HFFc6 (cell line): ENCODE data around the gene CCDC180. TPM values are rescaled to one million over a fixed set of nuclear protein-coding genes. Genes with fewer than 3 reads are reported as not detected.

Experiments
- DNase-seq: peaks from one replicate; pipeline ENCODE4 v3.0.0-alpha.2; 2018
- H3K27ac Mint-ChIP-seq: 2 replicates; pipeline ENCODE4 v1.8.0; 2020; ENCODE audit warnings: mild to moderate bottlenecking, mixed read lengths
- H3K27me3 Mint-ChIP-seq: 2 replicates; pipeline ENCODE4 v1.8.0; 2021; ENCODE audit warnings: mild to moderate bottlenecking, moderate library complexity, mixed read lengths; ENCODE audit not compliant: insufficient read depth
- H3K36me3 Mint-ChIP-seq: 2 replicates; pipeline ENCODE4 v1.8.0; 2021; ENCODE audit warnings: low read depth, mixed read lengths
- H3K4me1 Mint-ChIP-seq: 2 replicates; pipeline ENCODE4 v1.8.0; 2020; ENCODE audit warnings: low read depth, mixed read lengths
- H3K4me3 Mint-ChIP-seq: 2 replicates; pipeline ENCODE4 v1.8.0; 2020; ENCODE audit warnings: mild to moderate bottlenecking, moderate library complexity, mixed read lengths
- H3K9me3 Mint-ChIP-seq: 2 replicates; pipeline ENCODE4 v1.8.0; 2020; ENCODE audit warnings: mild to moderate bottlenecking, mixed read lengths
- total RNA-seq, 6 experiments: library from RNA; stranded (reverse); fragmentation: NEBNext Ultra II Directional; extraction: Animal tissue kit (Norgen Biotek cat#: 25700); gene quantifications; 2 replicates in 1 of 6; 3 replicates in 5 of 6; pipeline ENCODE4 v1.2.3, GENCODE V29; 2021
- TF ChIP-seq, protein P1 (sequence below): fragments of 200-600 bp; sonication (generic); IDR thresholded peaks from 2 replicates; pipeline ENCODE4 v1.5.0; 2021; ENCODE audit warnings: antibody characterized with exemption, mild to moderate bottlenecking

CCDC180 gene
- total RNA-seq, 6 experiments from 2014 or later, result 0.71 to 1.8 (median 1.2) TPM

DNA sequence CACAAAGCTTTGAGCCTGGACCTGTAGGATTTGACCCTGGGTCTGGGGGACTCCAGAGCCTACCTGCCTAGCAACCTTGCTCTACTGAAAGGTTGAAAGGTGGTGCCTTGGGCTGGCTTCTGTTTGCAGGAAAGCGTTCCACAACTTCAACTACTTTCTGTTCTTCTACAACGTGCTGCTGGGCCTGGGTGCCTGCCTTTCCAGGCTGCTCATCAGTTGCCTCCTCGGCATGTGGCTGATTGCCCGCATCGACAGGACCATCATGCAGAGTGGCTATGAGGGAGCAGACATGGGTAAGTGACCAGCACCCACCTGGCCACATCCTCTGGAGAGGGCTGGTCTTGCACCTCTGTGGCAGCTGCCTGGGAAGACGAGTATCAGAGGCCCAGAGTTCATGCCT is 13.6 kb upstream of the CCDC180 start:
- H3K27ac Mint-ChIP-seq, result no peak overlapping the region
- TF ChIP-seq, protein P1, sequence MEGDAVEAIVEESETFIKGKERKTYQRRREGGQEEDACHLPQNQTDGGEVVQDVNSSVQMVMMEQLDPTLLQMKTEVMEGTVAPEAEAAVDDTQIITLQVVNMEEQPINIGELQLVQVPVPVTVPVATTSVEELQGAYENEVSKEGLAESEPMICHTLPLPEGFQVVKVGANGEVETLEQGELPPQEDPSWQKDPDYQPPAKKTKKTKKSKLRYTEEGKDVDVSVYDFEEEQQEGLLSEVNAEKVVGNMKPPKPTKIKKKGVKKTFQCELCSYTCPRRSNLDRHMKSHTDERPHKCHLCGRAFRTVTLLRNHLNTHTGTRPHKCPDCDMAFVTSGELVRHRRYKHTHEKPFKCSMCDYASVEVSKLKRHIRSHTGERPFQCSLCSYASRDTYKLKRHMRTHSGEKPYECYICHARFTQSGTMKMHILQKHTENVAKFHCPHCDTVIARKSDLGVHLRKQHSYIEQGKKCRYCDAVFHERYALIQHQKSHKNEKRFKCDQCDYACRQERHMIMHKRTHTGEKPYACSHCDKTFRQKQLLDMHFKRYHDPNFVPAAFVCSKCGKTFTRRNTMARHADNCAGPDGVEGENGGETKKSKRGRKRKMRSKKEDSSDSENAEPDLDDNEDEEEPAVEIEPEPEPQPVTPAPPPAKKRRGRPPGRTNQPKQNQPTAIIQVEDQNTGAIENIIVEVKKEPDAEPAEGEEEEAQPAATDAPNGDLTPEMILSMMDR, result no peak

DNA sequence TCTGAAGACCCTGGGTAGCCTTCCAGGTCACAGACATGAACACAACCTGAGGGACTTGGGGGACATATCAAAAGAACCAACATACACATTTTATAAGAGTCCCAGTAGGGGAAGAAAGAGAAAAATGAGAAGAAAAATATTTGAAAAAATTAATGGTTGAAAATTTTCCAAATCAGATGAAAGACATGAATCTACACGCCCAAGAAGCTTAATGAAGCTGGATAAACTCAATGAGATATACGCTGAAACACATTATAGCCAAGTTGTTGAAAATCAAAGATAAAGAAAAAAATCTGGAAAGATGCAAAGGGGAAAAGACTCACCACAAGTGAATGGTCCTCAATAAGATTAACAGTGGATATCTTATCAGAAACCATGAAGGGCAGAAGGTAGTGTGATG is 9.6 kb upstream of the CCDC180 start:
- H3K27me3 Mint-ChIP-seq, result no peaks in the 10 kb centered on the region
- TF ChIP-seq, protein P1, result no peak
- no peak overlapping the region for H3K27ac Mint-ChIP-seq
- H3K4me3 Mint-ChIP-seq, result no peak overlapping the region
- DNase-seq, result no peak
- H3K9me3 Mint-ChIP-seq, result no peaks in the 10 kb centered on the region; the same call in 1 of the 2 replicates
- peaks cover 6% of the 10 kb centered on the region; the same call in 1 of the 2 replicates for H3K36me3 Mint-ChIP-seq
- H3K4me1 Mint-ChIP-seq, result peaks cover 5% of the 10 kb centered on the region

More for the DNA sequence above, 13.6 kb upstream of the CCDC180 start:
- Mint-ChIP-seq H3K4me3 (no peak overlapping the region), H3K9me3 (no peaks in the 10 kb centered on the region; the same call in 1 of the 2 replicates), H3K36me3 (peaks cover 6% of the 10 kb centered on the region), H3K27me3 (no peaks in the 10 kb centered on the region; the same call in 1 of the 2 replicates), H3K4me1 (peaks cover 8% of the 10 kb centered on the region)
- no peak for DNase-seq

DNA sequence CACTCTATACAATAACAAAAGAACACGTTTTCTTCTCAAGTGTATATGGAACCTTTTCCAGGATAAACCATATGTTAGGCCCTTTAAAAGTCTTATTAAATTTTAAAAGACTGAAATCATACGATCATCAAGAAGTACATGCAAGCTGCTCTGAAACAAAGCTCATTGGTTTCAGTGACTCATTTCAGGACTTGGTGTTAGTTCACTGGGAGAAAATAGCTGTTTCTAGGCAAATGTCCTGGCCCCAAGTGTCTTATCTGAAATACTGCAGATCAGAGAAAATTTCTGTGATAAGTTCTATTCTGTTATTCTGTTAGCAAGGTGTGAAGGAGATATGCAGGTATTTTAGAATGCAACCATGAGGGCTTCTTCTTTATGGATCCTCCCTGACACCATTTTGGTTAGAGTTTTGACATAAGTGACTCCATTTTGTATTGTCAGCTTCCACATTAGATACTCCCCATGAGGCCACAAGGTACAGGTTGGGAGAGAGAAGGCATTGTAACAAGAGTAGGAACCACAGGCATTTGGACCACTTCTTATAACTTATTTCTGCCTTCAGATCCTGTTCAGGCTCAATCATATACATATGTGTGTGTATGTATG is 7.5 kb upstream of the CCDC180 start:
- H3K27me3 Mint-ChIP-seq, result no peaks in the 10 kb centered on the region
- H3K9me3 Mint-ChIP-seq, result no peaks in the 10 kb centered on the region; the same call in 1 of the 2 replicates
- no peak for DNase-seq
- no peak overlapping the region for H3K27ac Mint-ChIP-seq
- H3K4me1 Mint-ChIP-seq, result no peaks in the 10 kb centered on the region
- peaks cover 6% of the 10 kb centered on the region; the same call in 1 of the 2 replicates for H3K36me3 Mint-ChIP-seq
- no peak overlapping the region for H3K4me3 Mint-ChIP-seq
- TF ChIP-seq, protein P1, result no peak

DNA sequence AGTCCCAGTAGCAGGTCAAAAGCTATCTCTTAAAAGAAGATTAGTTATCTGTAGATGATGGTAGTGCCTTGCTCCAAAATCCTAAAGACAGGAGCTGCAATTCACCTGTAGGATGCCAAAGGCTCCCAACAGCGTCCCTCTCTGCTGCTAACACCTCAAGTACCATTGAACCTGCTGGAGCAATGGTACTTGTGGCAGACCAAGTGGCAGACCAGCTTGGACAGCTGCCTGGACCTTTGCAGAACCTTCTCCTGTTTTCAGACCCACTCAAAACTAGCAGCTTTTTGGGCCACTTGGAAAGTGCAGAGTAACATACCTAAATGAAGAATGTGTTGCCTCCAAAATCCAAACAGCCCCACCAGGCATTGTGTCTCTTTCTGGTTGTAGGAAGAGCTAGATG is 6.9 kb upstream of the CCDC180 start:
- H3K9me3 Mint-ChIP-seq, result no peaks in the 10 kb centered on the region; the same call in 1 of the 2 replicates
- no peak overlapping the region for H3K27ac Mint-ChIP-seq
- H3K4me1 Mint-ChIP-seq, result no peaks in the 10 kb centered on the region
- H3K27me3 Mint-ChIP-seq, result no peaks in the 10 kb centered on the region
- H3K4me3 Mint-ChIP-seq, result no peak overlapping the region
- H3K36me3 Mint-ChIP-seq, result no peaks in the 10 kb centered on the region
- TF ChIP-seq, protein P1, result no peak
- DNase-seq, result no peak

DNA sequence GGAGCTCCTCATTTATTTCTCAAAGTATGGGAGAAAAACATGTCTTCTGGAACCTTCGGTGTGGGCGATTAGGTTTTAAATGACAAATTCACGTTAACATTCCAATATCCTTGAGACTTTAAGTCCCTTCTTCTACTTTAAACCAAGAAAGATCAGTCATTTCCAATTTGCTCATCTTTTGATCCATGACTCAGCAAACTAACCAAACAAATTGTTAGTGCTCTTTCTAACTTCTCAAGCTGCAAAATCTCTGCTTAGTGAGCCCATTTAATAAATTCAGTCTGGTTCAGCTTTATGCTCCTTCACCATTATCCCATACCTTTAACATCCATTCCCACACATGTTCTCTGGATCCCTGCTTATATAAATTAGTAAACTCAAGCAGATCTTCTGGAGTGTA is 5.5 kb upstream of the CCDC180 start:
- DNase-seq, result no peak
- H3K9me3 Mint-ChIP-seq, result no peaks in the 10 kb centered on the region; the same call in 1 of the 2 replicates
- no peaks in the 10 kb centered on the region for H3K4me1 Mint-ChIP-seq
- H3K4me3 Mint-ChIP-seq, result no peak overlapping the region
- TF ChIP-seq, protein P1, result no peak
- H3K27me3 Mint-ChIP-seq, result no peaks in the 10 kb centered on the region
- no peak overlapping the region for H3K27ac Mint-ChIP-seq
- no peaks in the 10 kb centered on the region for H3K36me3 Mint-ChIP-seq
